GM10248 (cell line): Measurements from ENCODE around the gene ANKMY1.

Source experiments
- CTCF ChIA-PET: fragments of 300-600 bp; sonication (Branson Sonifier 250); formaldehyde crosslinking; extraction: SDS; loops from one replicate; lab custom pipeline; 2021; ENCODE audit warnings: antibody characterized with exemption; lab: Yijun Ruan, JAX
- POLR2A ChIA-PET: fragments of 350-650 bp; sonication (Branson Sonifier 250); formaldehyde crosslinking; extraction: SDS; loops from one replicate; lab custom pipeline; 2020; ENCODE audit warnings: antibody characterized with exemption; lab: Yijun Ruan, JAX
- DNase-seq: peaks from one replicate; pipeline ENCODE4 v3.0.0; 2012; ENCODE audit errors: extremely low spot score
- CTCF ChIP-seq: IDR thresholded peaks from 2 replicates; pipeline ENCODE4 v1.5.1; 2012; ENCODE audit warnings: mild to moderate bottlenecking, low read depth; ENCODE audit errors: extremely low read depth, missing control alignments, control extremely low read depth

Gene ANKMY1

GRCh38 chr2:240573516-240574385, 16.0 kb upstream of the ANKMY1 start:
- POLR2A ChIA-PET = no interaction called here
- CTCF ChIA-PET = interaction anchor here (1.0 to 1.8 kb wide), 4 partner anchors 11 to 60 kb away, joined by 3 to 4 read pairs (median 4); partner anchors contain the start of gene CAPN10
- no peak for TF ChIP-seq CTCF
- no peak for DNase-seq

- TF ChIP-seq CTCF = no peak
- DNase-seq = no peak
- ChIA-PET CTCF (interaction anchor here (1.0 to 1.8 kb wide), 3 partner anchors 13 to 59 kb away, joined by 3 to 4 read pairs (median 3); partner anchors contain the start of gene CAPN10), POLR2A (no interaction called here)
Measured at GRCh38 chr2:240573071-240573515, 15.3 kb upstream of the ANKMY1 start.

DNA sequence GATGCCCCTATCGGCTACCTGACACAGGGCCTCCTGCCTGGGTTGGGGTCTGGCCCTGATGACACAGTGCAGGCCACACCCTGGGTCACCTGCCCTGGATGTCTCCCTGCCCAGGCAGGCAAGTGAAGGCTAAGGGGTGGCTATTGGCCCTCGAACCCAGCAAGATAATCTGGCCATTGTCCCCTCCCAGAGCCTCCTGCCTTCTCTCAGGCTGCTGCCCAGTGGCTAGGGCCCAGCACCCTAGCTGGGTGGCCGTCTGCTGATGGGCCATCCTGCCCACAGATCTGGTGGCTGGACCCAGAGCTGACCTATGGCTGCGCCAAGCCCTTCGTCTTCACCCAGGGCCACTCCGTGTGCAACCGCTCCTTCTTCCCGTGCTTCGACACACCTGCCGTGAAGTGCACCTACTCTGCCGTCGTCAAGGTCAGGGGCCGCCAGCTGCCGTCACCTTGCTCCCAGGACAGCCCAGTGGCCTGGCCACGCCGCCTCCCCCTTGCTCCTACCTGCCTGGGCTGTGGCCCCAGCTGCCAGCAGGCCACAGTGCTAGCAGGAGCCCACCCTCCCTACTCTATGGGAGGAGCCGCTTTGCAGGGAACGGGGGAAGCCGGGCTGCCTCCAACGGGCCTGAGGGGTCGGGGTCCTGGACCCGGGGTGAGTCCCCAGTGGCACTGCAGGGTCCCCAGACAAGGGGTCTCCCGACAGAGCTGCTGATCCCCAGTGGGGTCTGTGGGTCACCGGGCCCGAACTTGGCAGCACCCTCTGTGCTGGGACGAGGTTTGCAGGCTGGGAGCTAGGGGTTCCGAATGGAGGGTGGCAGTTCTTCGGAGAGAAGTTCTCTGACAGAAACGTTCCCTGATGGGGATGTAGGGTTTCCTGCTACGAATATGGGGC, 14.6 kb upstream of the ANKMY1 start:
- CTCF ChIA-PET = interaction anchor here (1.1 to 1.8 kb wide), 2 partner anchors 18 to 58 kb away, joined by 3 to 4 read pairs; no protein-coding TSS in a partner anchor
- no peak for TF ChIP-seq CTCF
- DNase-seq = no peak
- POLR2A ChIA-PET = no interaction called here

DNA sequence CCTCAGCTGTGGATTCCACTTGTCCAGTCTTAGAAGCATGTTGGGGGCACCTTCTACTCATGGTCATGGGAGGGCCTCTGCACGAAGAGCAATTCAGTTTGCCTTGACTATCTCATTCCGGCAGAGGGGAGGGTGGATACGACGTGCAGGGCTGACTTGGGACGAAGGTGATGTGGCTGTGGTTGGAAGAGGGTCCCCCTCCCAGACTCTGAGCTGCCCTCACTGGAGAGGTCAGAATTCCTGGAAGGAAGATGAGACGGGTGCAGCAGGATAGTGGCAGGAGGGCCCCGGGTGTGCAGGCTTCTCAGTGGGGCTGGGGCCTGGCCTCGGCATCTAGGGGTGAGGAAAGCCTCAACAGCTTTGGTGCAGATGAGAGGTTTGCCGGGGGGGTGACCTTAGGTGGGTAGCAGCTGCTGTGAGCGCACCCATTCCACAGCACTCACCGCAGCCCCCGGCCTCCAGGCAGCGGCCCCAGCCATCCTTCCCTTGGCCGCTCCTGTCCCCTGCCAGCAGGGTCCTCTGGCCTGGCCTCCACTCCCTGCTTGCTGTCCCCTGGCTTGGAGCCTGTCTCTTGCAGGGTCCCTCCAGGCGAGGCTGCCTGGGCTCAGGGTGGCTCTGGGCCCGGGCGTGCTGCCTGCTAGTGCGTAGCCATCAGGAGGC, 13.7 kb upstream of the ANKMY1 start:
- POLR2A ChIA-PET = no interaction called here
- no peak for TF ChIP-seq CTCF
- CTCF ChIA-PET = interaction anchor here (1.0 to 1.8 kb wide), 2 partner anchors 8 to 57 kb away, joined by 3 to 4 read pairs; no protein-coding TSS in a partner anchor

GRCh38 chr2:240570531-240571313, 12.9 kb upstream of the ANKMY1 start:
- ChIA-PET CTCF (interaction anchor here (1.0 kb wide), 1 partner anchor 9 kb away, joined by 3 read pairs; no protein-coding TSS in a partner anchor), POLR2A (no interaction called here)
- no peak for DNase-seq
- TF ChIP-seq CTCF = no peak

More for the DNA sequence above, 13.7 kb upstream of the ANKMY1 start:
- DNase-seq = no peak
